Osteocyte (in vitro differentiated cells): ENCODE data around the gene NDRG4. TPM values are rescaled to one million over a fixed set of nuclear protein-coding genes. Genes with fewer than 3 reads are reported as not detected.
"Not testable (repeated sequence)": the region's sequence is repeated elsewhere in the genome, so short reads cannot be mapped to it uniquely, and the experiment has no call there.

Experiments
- DNase-seq: peaks from one replicate; pipeline ENCODE4 v3.0.0; 2021; ENCODE audit warnings: mixed read lengths; ENCODE audit not compliant: unreplicated experiment; ENCODE audit errors: extremely low spot score
- H3K27ac Mint-ChIP-seq: one replicate; pipeline ENCODE4 v1.8.0; 2021; ENCODE audit warnings: mild to moderate bottlenecking, mixed read lengths; ENCODE audit not compliant: unreplicated experiment
- H3K27me3 Mint-ChIP-seq: one replicate; pipeline ENCODE4 v1.8.0; 2021; ENCODE audit warnings: mixed read lengths; ENCODE audit not compliant: unreplicated experiment
- H3K36me3 Mint-ChIP-seq: one replicate; pipeline ENCODE4 v1.8.0; 2021; ENCODE audit warnings: mixed read lengths; ENCODE audit not compliant: unreplicated experiment
- H3K4me1 Mint-ChIP-seq: one replicate; pipeline ENCODE4 v1.8.0; 2021; ENCODE audit warnings: mixed read lengths; ENCODE audit not compliant: unreplicated experiment
- H3K4me3 Mint-ChIP-seq: one replicate; pipeline ENCODE4 v1.8.0; 2021; ENCODE audit warnings: mild to moderate bottlenecking, moderate library complexity, mixed read lengths; ENCODE audit not compliant: unreplicated experiment
- H3K9me3 Mint-ChIP-seq: one replicate; pipeline ENCODE4 v1.8.0; 2021; ENCODE audit warnings: mixed read lengths; ENCODE audit not compliant: unreplicated experiment
- CTCF ChIP-seq: fragments of 200-600 bp; sonication (generic); IDR thresholded peaks from 2 replicates; pipeline ENCODE4 v1.5.0; 2021; ENCODE audit warnings: antibody characterized with exemption, mild to moderate bottlenecking, moderate library complexity
- total RNA-seq: library from RNA; stranded (reverse); gene quantifications from 2 replicates; pipeline ENCODE4 v1.2.1, GENCODE V29; 2021

NDRG4 gene
- total RNA-seq, 1 donor from 2014 or later, result 13.1 TPM

GRCh38 chr16:58490065-58490464, 9.9 kb upstream of the NDRG4 start:
- no peak for DNase-seq
- H3K9me3 Mint-ChIP-seq, result no peaks in the 10 kb centered on the region
- no peak overlapping the region for H3K4me3 Mint-ChIP-seq
- H3K36me3 Mint-ChIP-seq, result no peaks in the 10 kb centered on the region
- no peak overlapping the region for H3K27ac Mint-ChIP-seq
- peaks cover 3% of the 10 kb centered on the region for H3K27me3 Mint-ChIP-seq
- TF ChIP-seq CTCF, result no peak
- peaks cover 3% of the 10 kb centered on the region for H3K4me1 Mint-ChIP-seq

- H3K9me3 Mint-ChIP-seq, H3K27ac Mint-ChIP-seq, H3K4me1 Mint-ChIP-seq, H3K27me3 Mint-ChIP-seq, H3K4me3 Mint-ChIP-seq, DNase-seq, H3K36me3 Mint-ChIP-seq: not testable (repeated sequence)
Measured at GRCh38 chr16:58490539-58490938, 9.4 kb upstream of the NDRG4 start.

DNA sequence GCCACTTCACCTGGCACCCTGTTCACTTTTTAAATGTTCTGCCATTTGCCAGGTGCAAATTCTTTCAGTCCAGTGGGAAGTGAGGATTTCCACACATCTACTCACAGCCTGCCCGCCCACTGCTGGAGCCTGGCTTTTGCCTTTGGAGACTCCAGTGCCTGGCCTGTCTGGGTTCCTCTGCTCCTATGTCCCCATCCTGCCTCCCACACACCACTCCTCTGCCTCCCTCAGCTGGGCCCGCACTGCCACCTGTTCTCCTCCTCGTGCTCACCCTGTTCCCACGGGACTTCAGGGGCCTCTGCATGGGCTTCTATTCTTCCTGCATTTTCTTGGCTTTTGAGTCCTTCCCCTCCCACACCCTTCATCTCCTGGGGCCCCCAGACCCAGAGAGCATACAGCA, 7.9 kb upstream of the NDRG4 start:
- no peak for TF ChIP-seq CTCF
- no peaks in the 10 kb centered on the region for H3K9me3 Mint-ChIP-seq
- peaks cover 3% of the 10 kb centered on the region for H3K27me3 Mint-ChIP-seq
- no peak for DNase-seq
- no peaks in the 10 kb centered on the region for H3K36me3 Mint-ChIP-seq
- H3K4me3 Mint-ChIP-seq, result no peak overlapping the region
- H3K4me1 Mint-ChIP-seq, result peaks cover 10% of the 10 kb centered on the region
- H3K27ac Mint-ChIP-seq, result no peak overlapping the region

DNA sequence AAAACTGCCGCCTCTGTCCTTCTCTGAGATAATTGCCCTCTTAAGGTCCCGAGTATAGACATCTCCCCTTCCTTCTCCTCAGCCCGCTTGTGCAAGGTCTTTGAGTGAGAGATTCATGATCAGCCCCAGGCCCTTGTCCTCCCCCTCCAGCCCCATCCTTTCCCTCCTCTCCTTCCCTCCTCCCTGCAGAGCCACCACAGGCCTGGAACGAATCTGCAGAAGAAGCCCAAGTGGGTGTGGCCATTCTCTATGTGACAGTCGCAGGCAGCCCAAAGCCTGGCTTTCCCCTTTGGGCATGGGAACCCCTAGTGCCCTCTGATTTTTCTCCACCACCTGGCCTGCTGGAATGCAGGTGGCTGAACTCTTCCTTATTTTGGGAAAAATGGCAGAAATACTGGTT, 7.2 kb upstream of the NDRG4 start:
- H3K27me3 Mint-ChIP-seq, result peaks cover 3% of the 10 kb centered on the region
- H3K9me3 Mint-ChIP-seq, result no peaks in the 10 kb centered on the region
- peaks cover 10% of the 10 kb centered on the region for H3K4me1 Mint-ChIP-seq
- DNase-seq, result no peak
- H3K4me3 Mint-ChIP-seq, result no peak overlapping the region
- no peak for TF ChIP-seq CTCF
- no peaks in the 10 kb centered on the region for H3K36me3 Mint-ChIP-seq
- H3K27ac Mint-ChIP-seq, result no peak overlapping the region

GRCh38 chr16:58493756-58494431, 6.0 kb upstream of the NDRG4 start:
- Mint-ChIP-seq H3K36me3 (no peaks in the 10 kb centered on the region), H3K27me3 (peaks cover 3% of the 10 kb centered on the region), H3K27ac (peak overlapping the region; percentile 95), H3K4me1 (peaks cover 10% of the 10 kb centered on the region), H3K4me3 (no peak overlapping the region), H3K9me3 (no peaks in the 10 kb centered on the region)
- no peak for DNase-seq
- TF ChIP-seq CTCF, result no peak
